Breast epithelium (tissue), 3 donors: ENCODE data around the gene ARFRP1.

Experiments used
- CTCF ChIP-seq, 3 donors: fragments of 450-650 bp; IDR thresholded peaks; one replicate each; pipeline ENCODE4 v1.5.1; 2016 to 2017; ENCODE audit warnings: antibody characterized with exemption in 3 of 3, mild to moderate bottlenecking in 3 of 3, moderate library complexity in 3 of 3
- POLR2A ChIP-seq: fragments of 450-650 bp; IDR thresholded peaks from one replicate; pipeline ENCODE4 v1.6.1; 2016; ENCODE audit warnings: antibody characterized with exemption, mild to moderate bottlenecking, moderate library complexity

- TF ChIP-seq CTCF (IDR thresholded peaks at IDR 0.05), result no peak
- TF ChIP-seq POLR2A, result no peak
Measured at GRCh38 chr20:63681609-63682142, 26.1 kb downstream of the ARFRP1 start.
